ENCODE measurements around the gene TFDP2. TPM values are rescaled to one million over a fixed set of nuclear protein-coding genes. Genes with fewer than 3 reads are reported as not detected.

Gene TFDP2
- total RNA-seq, 1 experiment from 2014 or later, result 76.0 TPM

DNA sequence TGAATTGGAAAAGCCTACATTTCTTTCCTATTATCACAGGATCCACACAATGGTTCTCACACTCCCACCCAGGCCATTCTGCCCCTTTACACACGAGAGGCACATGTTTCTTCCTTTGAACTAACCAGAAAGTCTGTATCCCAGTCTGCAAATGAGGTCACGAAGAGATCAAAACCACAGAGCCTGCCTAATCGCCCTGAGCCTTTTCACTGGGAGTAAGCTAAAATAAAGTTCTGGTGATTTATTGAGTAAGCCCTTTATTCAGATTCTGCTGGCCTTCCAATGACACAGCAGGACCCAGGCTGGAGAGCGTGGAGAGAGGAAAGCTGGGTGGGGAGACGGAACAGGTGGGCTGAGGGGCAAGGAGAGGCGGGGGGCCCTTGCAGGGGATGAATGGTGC lies 194.2 kb downstream of the TFDP2 start:
- H3K4me1 ChIP-seq (ENCODE audit: insufficient read depth, low read length), result no peaks in the 10 kb centered on the region
- H4K20me1 ChIP-seq (ENCODE audit: control insufficient read depth, insufficient read depth, insufficient read length), result no peaks in the 10 kb centered on the region
- WGBS (ENCODE audit: extremely low coverage, insufficient read length, low lambda C conversion rate), result no CpG with 5 or more reads among the region's 6 CpGs
- H2BK20ac ChIP-seq (ENCODE audit: low read depth, low read length, poor library complexity, severe bottlenecking), result no peak overlapping the region
- no peak overlapping the region for H3K23ac ChIP-seq (ENCODE audit: insufficient read length, low read depth, low read length)
- no peak overlapping the region for H3K18ac ChIP-seq (ENCODE audit: insufficient read length, low read depth, low read length)
- no peaks in the 10 kb centered on the region for H3K79me2 ChIP-seq (ENCODE audit: insufficient read depth, low read length)
- no peak overlapping the region for H4K91ac ChIP-seq (ENCODE audit: insufficient read length, low read depth, low read length)
- H3K4me2 ChIP-seq (ENCODE audit: insufficient read depth, insufficient read length, low read length), result no peak overlapping the region
- H3K14ac ChIP-seq (ENCODE audit: insufficient read depth, low read length), result no peak overlapping the region
- H2BK12ac ChIP-seq (ENCODE audit: insufficient read length, low read depth, low read length), result no peak overlapping the region
- no peaks in the 10 kb centered on the region for H3K9me3 Mint-ChIP-seq
- H2BK120ac ChIP-seq (ENCODE audit: low read depth, low read length, poor library complexity, severe bottlenecking), result no peak overlapping the region
- no peak for DNase-seq
- no peak overlapping the region for H3K56ac ChIP-seq (ENCODE audit: insufficient read length, low read depth, low read length)
- no peak overlapping the region for H2BK5ac ChIP-seq (ENCODE audit: insufficient read length, low read length)
- peak overlapping the region in 2 of 3 experiments; percentile 15 to 50; a peak in 4 of 7 replicates for H3K27ac Mint-ChIP-seq
- no peak overlapping the region for H4K5ac ChIP-seq (ENCODE audit: insufficient read length, low read depth, low read length)
- no peak overlapping the region for H3K4ac ChIP-seq (ENCODE audit: low read depth, low read length)
- H3K27ac ChIP-seq (ENCODE audit: insufficient read length, low read depth, low read length), result no peak overlapping the region
- H2AFZ ChIP-seq (ENCODE audit: low read length), result no peak overlapping the region
- no peak overlapping the region for H4K8ac ChIP-seq (replicated peaks; ENCODE audit: insufficient read length, low read depth, low read length)
- H3K79me1 ChIP-seq (ENCODE audit: insufficient read depth, low read depth, low read length, poor library complexity, severe bottlenecking), result no peaks in the 10 kb centered on the region
- H3K27me3 ChIP-seq (ENCODE audit: insufficient read depth, low read length), result no peaks in the 10 kb centered on the region
- no peak overlapping the region for H3K4me3 Mint-ChIP-seq
- H3K9me3 ChIP-seq (ENCODE audit: control insufficient read depth, low read depth, low read length), result no peaks in the 10 kb centered on the region
- no peak overlapping the region for H3K9ac ChIP-seq (ENCODE audit: extremely low read depth, insufficient read length, low read length)
- H2BK15ac ChIP-seq (ENCODE audit: low read depth, low read length), result no peak overlapping the region
- no peaks in the 10 kb centered on the region for H3K27me3 Mint-ChIP-seq (ENCODE audit: low read depth)
- no peak overlapping the region for H2AK5ac ChIP-seq (ENCODE audit: insufficient read length, low read length)
- H3K4me1 Mint-ChIP-seq, result peaks cover 0 to 4% of the 10 kb centered on the region in 2 experiments; a peak in 2 of 4 replicates
- peaks cover 33 to 62% (median 59%) of the 10 kb centered on the region in 3 experiments for H3K36me3 Mint-ChIP-seq (ENCODE audit: insufficient read depth in 1 of 3, low read depth in 3 of 3)
- H3K23me2 ChIP-seq (ENCODE audit: insufficient read length, low read depth, low read length, poor library complexity, severe bottlenecking), result no peaks in the 10 kb centered on the region
- H3T11ph ChIP-seq (ENCODE audit: low read length), result no peak overlapping the region
- TF ChIP-seq, protein P1, sequence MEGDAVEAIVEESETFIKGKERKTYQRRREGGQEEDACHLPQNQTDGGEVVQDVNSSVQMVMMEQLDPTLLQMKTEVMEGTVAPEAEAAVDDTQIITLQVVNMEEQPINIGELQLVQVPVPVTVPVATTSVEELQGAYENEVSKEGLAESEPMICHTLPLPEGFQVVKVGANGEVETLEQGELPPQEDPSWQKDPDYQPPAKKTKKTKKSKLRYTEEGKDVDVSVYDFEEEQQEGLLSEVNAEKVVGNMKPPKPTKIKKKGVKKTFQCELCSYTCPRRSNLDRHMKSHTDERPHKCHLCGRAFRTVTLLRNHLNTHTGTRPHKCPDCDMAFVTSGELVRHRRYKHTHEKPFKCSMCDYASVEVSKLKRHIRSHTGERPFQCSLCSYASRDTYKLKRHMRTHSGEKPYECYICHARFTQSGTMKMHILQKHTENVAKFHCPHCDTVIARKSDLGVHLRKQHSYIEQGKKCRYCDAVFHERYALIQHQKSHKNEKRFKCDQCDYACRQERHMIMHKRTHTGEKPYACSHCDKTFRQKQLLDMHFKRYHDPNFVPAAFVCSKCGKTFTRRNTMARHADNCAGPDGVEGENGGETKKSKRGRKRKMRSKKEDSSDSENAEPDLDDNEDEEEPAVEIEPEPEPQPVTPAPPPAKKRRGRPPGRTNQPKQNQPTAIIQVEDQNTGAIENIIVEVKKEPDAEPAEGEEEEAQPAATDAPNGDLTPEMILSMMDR (conservative IDR thresholded peaks at IDR 0.05), result no peak
